Left lung (tissue), 10 donors: ENCODE measurements around the gene F12. TPM values are rescaled to one million over a fixed set of nuclear protein-coding genes. Genes with fewer than 3 reads are reported as not detected.

Source experiments
- ATAC-seq: fragments of 200-7000 bp; cut with Tn5 transposase; one replicate; pipeline ENCODE4 v1.9.1; 2020; ENCODE audit warnings: moderate library complexity
- DNase-seq, 4 donors: peaks; one replicate each; pipeline ENCODE4 v3.0.0-alpha.2; 2013 to 2020
- H3K27ac ChIP-seq, 2 donors: fragments of 200-600 bp; sonication (generic) in 1 of 2; one replicate each; pipeline versions ENCODE4 v1.5.0 to v1.8.0; 2020 to 2021
- H3K27me3 ChIP-seq, 2 donors: fragments of 200-600 bp; sonication (generic) in 1 of 2; one replicate each; pipeline versions ENCODE4 v1.5.0 to v1.8.0; 2020 to 2021
- H3K36me3 ChIP-seq, 2 donors: fragments of 200-600 bp; sonication (generic) in 1 of 2; one replicate each; pipeline versions ENCODE4 v1.5.0 to v1.8.0; 2020 to 2021
- H3K4me1 ChIP-seq, 2 donors: fragments of 200-600 bp; one replicate each; pipeline ENCODE4 v1.8.0; 2021
- H3K4me3 ChIP-seq, 2 donors: fragments of 200-600 bp; sonication (generic) in 1 of 2; one replicate each; pipeline versions ENCODE4 v1.5.0 to v1.8.0; 2020 to 2021; ENCODE audit warnings: mild to moderate bottlenecking in 1 of 2
- H3K9me3 ChIP-seq, 2 donors: fragments of 200-600 bp; sonication (generic) in 1 of 2; one replicate each; pipeline versions ENCODE4 v1.5.0 to v1.8.0; 2020 to 2021
- CTCF ChIP-seq, 2 donors: fragments of 200-600 bp; sonication (generic) in 1 of 2; IDR thresholded peaks; one replicate each; pipeline versions ENCODE4 v1.5.0 to v1.8.0; 2021; ENCODE audit warnings: antibody characterized with exemption in 2 of 2
- intact Hi-C, 2 donors: fragments of 100-400 bp; cut with DNase I; formaldehyde crosslinking; loops; one replicate each; pipeline versions ENCODE4 v1.11.2 to v1.14.2; 2022
- polyA plus RNA-seq, 6 donors: library from polyadenylated mRNA; unstranded; fragments of 120-200 nt; gene quantifications; one replicate each; pipeline ENCODE4 v1.2.1, GENCODE V29; 2013; ENCODE audit not compliant: insufficient read length in 6 of 6
- total RNA-seq, 2 donors: library from RNA; stranded (reverse); fragmentation: NEBNext Ultra II Directional; extraction: Animal tissue kit (Norgen Biotek cat#: 25700); gene quantifications; one replicate each; pipeline ENCODE4 v1.2.1, GENCODE V29; 2021
- donor health status: DM: no; HTN: yes; CAD: no.
- donor health status: DM: no; HTN: no; CAD: no.

Gene F12
- total and polyA plus RNA-seq, 8 donors, result 0.20 to 1.1 (median 0.35) TPM; not detected in 1

DNA sequence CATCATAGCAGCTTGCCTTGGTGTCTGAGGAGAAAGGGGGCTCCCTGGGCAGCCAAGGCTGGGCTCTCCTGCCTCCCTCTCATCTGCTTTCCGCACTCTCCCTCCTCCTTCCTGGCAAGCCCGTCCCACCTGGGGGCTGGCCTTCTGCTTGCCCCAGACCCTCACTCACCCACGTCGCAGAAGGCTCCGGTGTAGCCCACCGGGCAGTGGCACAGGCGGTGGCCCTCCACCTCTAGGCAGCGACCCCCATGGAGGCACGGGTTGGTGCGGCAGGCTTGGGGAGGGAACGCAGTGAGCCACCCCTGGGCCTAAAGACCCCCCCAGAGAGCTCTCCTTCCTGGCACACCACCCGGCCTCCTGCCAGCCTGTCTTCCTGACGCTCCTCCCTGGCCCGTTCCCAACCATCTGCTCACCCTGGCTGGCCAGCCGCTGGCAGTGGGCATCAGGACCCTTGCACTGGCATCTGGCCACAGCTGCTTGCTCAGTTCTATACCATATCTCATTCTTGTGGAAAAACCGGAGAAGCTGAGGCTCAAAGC lies 4.7 kb downstream of the F12 start:
- no peaks in the 10 kb centered on the region for H3K36me3 ChIP-seq
- no peak overlapping the region for H3K27ac ChIP-seq
- ATAC-seq, result no peak
- intact Hi-C loops, result no loop called here
- peaks cover 38 to 56% of the 10 kb centered on the region in 2 donors for H3K27me3 ChIP-seq
- H3K4me1 ChIP-seq, result peaks cover 21 to 49% of the 10 kb centered on the region in 2 donors
- DNase-seq, result no peak
- peak overlapping the region; percentile 58 to 68 for H3K4me3 ChIP-seq
- TF ChIP-seq CTCF (IDR thresholded peaks at IDR 0.05), result no peak
- no peaks in the 10 kb centered on the region for H3K9me3 ChIP-seq

- Histone ChIP-seq H3K4me3 (peak overlapping the region; percentile 58 to 68), H3K4me1 (peaks cover 21 to 49% of the 10 kb centered on the region in 2 donors), H3K36me3 (no peaks in the 10 kb centered on the region), H3K27me3 (peaks cover 44 to 63% of the 10 kb centered on the region in 2 donors), H3K9me3 (no peaks in the 10 kb centered on the region), H3K27ac (no peak overlapping the region)
- ATAC-seq, result peak; percentile 91
- TF ChIP-seq CTCF (IDR thresholded peaks at IDR 0.05), result peak; percentile 68 to 83
- peak; percentile 74 to 98 (median 90) for DNase-seq
- intact Hi-C loops, result no loop called here
Measured at GRCh38 chr5:177403792-177404640, 5.3 kb downstream of the F12 start.

- no peak for DNase-seq
- intact Hi-C loops, result no loop called here
- no peaks in the 10 kb centered on the region for H3K36me3 ChIP-seq
- peak; percentile 7 for ATAC-seq
- peaks cover 21 to 49% of the 10 kb centered on the region in 2 donors for H3K4me1 ChIP-seq
- no peaks in the 10 kb centered on the region for H3K9me3 ChIP-seq
- H3K27ac ChIP-seq, result no peak overlapping the region
- no peak for TF ChIP-seq CTCF (IDR thresholded peaks at IDR 0.05)
- peak overlapping the region; percentile 58 to 68 for H3K4me3 ChIP-seq
- H3K27me3 ChIP-seq, result peaks cover 44 to 71% of the 10 kb centered on the region in 2 donors
Measured at GRCh38 chr5:177403102-177403791, 6.1 kb downstream of the F12 start.

- peak; percentile 70 for ATAC-seq
- H3K9me3 ChIP-seq, result no peaks in the 10 kb centered on the region
- DNase-seq, result peak in 3 of 4 donors; percentile 61 to 89 (median 69)
- peak; percentile 21 to 26 for TF ChIP-seq CTCF (IDR thresholded peaks at IDR 0.05)
- no peaks in the 10 kb centered on the region for H3K36me3 ChIP-seq
- peaks cover 44 to 79% of the 10 kb centered on the region in 2 donors for H3K27me3 ChIP-seq
- H3K27ac ChIP-seq, result no peak overlapping the region
- intact Hi-C loops, result no loop called here
- peak overlapping the region in 1 of 2 donors; percentile 68 for H3K4me3 ChIP-seq
- H3K4me1 ChIP-seq, result peaks cover 21 to 49% of the 10 kb centered on the region in 2 donors
Measured at GRCh38 chr5:177402271-177403043, 6.9 kb downstream of the F12 start.
